C4-2B (cell line): ENCODE data around the gene PARVB.

Source experiments
- CTCF ChIP-seq: fragments of 450-650 bp; conservative IDR thresholded peaks from 2 replicates; pipeline ENCODE4 v1.5.1; 2017; ENCODE audit warnings: mild to moderate bottlenecking
- ZFX ChIP-seq: fragments of 450-650 bp; IDR thresholded peaks from 2 replicates; pipeline ENCODE4 v1.6.1; 2017

DNA sequence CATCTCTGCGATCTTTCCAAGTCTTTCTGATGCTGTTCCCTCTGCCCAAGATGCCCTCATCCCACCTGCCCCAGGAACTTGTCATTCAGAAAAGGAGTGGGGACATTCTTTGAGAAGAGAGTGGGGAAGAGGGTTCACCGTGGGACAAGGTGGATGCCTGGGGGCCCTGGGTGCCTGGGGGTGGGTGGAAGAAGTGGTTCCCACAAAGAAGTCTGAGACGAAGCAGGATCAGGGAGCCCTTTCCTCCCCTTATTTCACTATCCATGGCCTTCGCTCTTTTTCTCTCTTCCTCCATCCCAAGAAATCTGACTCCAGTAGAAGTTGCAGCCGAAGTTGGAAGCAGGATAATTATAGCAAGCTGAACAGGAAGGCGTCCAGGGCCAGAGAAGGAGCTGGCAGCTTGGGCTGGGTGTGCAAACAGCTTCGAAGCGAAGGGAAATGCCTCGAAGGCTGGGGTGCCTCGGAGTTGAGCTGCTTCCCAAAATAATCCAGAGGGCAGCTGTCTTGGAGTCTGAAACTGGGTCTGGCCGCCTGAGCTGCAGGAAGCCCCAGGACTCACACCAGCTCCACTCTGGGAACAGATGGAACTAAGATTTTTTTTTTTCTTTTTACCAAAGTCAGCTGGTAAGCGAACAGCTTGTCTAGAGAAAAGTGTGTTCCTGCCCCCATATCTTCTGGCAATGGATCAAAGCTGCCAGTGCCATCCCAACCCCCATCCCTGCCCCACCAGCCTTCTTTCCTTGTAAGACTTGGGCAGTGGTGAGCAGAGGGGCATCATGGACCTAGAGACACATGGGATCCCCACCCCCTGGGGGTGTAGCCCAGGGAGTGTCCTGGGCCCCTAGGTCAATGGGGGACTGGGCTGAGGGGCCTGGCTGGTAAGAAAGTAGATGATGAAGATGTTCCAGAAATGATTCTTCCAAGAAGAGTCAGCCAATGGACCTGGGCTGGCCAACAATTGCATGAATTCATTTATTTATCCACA lies 188.1 kb downstream of the PARVB start:
- no peak for TF ChIP-seq CTCF
- no peak for TF ChIP-seq ZFX
